Fibroblast of gingiva (primary cell): Measurements from ENCODE around the gene TMEM161A.
"Not testable (repeated sequence)": the region's sequence is repeated elsewhere in the genome, so short reads cannot be mapped to it uniquely, and the experiment has no call there.

Experiments used
- DNase-seq: peaks from one replicate; pipeline ENCODE4 v3.0.0-alpha.2; 2011; ENCODE audit warnings: low read depth

The TMEM161A gene

DNA sequence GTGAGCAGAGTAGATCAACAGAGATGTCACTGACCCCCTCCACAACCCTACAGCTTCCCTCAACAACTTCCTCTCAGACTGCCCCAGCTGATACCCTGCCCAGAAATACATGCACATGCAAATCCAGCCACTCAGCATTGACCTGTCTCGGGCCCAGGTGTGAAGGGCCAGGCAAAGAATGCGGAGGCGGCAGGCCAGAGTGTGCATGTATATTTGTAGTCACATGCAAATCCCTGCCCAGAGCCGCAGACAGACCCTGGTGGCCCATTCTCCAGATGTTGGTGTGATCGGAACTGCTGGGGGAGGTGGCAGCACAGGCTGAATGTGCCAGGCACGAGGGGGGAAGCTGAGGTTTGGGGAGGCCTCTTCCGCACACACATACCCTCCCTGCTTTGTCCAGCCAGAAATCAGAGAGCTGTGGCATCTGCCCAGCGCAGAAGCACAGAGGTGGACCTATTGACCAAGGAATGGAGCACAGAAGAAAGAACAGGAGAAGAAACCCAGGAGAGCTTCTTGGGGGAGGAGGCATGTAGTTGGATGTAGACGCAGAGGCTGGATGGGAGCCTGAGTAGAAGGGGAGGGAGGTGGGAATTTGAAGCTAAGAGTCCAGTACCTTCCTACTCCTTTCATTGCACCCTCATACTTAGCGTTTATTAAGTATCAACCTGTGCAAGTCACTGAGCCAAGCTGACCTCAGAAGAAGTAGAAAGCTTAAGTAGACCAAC, 17.4 kb upstream of the TMEM161A start:
- DNase-seq = no peak

DNA sequence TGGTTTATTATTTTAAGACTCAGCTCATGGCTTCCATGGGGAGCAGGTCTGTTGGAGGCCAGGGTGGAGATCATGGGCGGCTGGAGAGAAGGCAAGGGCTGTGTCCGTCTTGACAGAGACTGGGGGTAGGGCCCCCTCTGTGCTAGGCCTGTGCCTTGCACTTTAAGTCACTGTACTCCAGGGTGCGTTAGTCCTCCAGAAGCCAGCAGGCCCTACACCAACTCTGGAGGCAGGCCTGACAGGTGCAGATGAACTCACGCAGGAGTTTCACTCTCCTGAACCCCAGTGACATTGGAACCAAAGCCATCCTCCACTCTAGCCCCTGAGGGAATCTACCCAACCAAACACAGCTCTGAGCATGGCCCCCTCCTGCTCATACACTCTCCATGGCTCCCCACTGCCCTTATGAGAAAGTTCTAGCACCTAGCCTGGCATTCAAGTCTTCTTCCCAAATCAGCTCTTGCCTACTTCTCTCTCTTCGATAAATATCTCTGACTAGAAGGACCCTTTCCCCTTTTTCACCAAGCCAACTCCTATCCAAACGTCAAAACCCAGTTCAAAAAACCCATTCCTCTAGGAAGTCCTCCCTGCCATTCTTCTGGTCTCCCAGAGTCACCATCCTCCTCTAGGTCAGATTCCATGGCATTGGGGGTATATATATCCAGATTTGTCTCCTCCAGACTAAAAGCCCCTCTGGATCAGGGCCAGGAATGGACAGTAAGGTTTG, 16.7 kb upstream of the TMEM161A start:
- DNase-seq = no peak

DNA sequence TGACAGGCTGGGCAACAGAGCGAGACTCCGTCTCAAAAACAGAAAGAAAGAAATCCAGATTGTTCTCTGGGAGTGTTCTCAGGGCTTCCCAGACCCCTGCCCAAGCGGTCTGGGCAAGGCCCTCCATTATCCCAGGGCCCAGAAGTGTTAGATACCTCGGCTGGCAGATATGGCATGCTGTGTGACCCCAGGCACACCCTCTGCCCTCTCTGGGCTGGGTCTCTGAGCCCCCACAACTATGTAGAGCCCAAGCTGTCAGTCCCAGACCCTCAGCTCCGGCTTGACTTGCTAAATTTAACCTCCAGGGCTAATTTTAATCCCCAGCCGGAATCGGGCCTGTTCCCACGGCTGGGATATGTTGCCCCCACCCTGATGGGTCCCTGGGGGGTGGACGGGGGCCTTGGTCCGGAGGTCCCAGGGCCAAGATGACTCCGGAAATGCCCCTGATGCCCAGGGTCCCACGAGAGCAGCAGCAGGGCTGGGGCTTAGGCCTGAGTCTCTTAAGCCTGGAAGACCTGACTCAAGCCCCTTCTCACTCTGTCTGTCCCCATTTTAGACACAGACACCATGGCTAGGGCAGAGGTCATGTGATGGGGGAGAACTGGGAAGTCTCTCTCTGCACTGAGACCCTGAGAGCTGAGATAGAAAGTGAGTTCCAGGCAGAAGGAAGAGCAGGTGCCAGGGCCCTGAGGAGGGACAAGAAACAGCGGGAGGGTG, 14.5 kb upstream of the TMEM161A start:
- DNase-seq = no peak

DNA sequence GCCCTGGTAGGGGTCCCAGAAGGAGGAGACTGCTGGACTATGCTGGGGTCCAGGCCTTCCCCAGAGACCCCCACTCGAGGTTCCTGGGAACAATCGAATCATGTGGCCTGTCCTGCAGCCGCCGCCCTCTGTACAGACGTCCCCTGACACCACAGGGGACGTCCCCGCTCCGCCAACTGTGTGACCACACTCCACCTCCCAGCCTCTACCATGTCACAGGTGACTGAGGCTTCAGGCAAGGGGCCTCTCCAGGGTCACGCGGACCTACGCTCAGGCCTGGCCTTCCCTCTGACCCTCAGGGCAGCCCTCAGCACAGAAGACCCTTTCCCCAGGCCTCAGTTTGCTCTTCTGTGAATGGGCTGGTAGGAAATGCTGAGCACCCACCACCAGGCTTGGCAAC, 13.1 kb upstream of the TMEM161A start:
- DNase-seq = no peak

DNA sequence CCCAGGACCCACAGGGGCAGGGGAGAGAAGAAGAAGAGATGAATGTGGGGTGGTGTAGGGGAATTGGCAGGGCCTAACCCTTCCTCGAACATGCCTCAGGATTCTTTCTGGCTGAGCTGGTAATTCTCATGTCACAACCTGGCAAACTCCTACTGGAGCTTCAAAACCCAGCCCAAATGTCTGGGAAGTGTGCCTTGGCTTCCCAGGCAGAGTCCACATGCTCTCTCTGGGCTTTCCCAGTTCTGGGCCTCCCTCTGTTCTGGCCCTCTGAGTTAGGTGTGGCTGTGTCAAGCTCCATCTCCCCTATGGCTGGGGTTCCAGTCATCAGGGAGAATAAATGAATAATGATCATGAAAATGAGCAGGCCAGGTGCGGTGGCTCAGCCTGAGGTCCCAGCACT, 11.2 kb upstream of the TMEM161A start:
- DNase-seq = no peak

DNA sequence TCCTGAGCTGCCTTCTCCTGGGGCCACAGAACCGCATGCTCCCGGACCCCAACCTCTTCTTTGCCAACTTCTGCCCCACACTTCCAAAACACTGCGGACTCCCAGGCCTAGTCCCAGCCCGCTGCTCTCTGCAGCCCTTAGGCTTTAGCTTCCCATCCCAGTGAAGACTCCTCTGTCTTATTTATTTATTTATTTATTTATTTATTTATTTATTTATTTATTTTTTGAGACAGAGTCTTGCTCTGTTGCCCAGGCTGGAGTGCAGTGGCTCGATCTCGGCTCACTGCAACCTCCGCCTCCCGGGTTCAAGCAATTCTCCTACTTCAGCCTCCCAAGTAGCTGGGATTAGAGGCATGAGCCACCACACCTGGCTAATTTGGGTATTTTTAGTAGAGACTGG, 10.2 kb upstream of the TMEM161A start:
- DNase-seq = not testable (repeated sequence)

DNA sequence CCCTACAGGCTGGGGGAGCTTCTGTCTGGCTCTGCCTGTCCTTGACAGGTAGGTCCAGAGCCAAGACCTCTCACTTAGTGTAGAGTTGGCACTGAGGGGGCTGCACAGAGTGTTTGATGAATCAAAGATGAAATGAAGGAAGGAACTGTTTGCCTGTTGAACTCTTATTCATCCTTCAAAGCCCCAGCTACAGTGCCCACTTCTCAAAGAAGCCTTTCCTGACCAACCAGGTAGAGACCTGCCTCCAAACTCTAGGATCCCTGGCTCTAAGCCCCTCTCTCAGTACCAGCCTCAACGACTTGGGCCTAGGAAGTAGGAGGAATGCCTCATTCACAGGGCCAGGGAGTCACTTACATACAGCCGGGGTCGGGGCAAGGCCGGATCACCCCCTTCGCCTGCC, 9.1 kb upstream of the TMEM161A start:
- DNase-seq = no peak

DNA sequence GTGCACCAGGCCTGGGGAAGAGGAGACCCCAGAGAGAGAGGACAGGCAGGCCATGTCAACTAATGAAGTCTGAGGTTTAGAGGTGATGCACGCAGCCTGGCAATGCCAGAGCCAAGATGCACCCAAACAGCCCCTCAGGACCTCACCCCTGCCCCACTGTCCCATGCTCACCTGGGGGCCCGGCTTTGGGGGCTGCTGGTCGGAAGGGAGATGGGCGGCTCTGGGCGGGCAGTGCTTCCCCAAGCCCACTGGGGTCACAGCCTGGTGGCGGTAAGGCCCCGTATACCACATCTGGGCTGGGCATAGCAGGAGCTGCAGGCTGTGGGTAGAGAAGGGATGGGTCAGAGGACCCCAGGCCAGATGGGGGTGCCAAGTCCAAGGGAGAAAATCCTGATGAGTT, 8.6 kb upstream of the TMEM161A start:
- DNase-seq = no peak

DNA sequence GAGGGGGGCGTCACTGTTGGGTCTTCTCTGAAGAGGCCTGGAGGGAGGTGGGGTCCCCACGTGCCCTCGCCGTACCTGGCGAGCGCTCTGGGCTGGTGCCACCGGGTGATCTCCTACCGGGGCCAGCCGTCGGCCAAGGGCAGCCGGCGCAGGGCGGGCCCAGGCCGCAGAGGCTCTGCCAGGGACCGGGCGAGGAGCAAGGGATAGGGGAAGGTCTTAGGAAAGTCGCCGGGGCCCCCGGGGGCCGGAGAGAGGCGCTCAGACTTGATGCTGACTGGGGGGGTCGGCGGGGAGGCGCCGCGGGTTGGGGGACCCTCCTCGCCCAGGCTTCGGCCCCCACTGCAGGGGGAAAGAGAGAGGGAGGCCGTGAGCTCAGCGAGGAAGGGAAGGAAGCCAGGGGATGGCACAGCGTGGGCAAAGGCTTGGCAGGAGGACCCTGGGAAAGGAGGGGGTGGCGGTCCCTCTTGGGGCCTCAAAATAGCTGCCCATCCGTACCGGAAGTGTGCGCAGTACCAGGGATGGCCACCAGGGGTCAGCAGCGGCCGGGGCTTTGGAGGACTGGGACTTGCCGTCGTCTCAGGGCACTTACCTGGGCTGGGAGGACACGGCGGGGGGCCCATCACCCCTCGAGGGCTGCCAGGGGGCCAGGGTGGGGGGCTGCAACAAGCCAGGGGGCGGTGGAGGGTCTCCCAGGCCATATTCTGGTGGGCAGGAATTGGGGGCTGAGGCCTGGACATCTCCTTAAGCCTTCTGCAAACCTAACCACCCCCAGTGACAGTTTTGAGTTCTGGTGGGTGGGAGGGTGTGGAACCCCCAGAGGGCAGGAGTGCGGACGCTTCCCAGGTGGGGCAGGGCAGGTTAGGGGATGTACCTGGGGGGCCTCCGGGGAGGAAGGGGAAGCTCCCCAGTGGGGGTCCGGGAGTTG, 7.7 kb upstream of the TMEM161A start:
- DNase-seq = peak; percentile 41

DNA sequence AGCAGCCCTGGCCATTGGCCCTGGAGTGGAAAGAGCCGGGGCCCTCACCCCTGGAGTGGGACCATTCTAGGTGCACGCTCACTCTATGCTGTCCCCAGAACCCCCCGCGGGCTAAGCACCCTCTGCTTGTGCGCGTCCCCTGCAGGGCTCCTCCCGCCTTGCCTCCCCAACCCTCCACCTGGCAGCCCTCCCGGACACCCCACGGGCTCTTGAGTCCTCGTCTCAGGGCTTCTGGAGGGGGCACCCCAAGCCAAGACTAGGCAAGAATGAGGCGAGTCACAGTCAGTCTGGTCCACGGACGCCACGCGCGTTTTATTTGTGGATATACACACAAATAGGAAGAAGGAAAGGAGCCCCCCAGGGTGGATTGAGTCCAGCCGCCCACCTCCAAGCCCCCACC, 7.0 kb upstream of the TMEM161A start:
- DNase-seq = no peak

DNA sequence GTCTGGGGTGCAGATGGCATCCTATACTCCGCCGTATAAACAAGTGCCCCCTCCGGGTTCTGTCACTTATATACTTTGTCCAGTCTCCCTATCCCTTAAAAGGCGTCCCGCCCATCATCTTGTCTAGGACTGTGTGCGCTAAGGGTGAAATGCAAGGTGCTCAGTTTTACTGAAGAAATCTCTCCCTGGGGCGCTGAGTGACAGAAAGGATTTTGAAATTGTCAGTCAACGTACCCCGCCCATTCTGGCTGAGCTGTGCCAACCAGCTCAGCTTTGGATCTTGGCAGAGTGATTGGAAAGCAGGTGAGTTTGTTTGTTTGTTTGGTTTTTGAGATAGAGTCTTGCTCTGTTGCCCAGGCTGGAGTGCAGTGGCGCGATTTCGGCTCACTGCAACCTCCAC, 4.1 kb upstream of the TMEM161A start:
- DNase-seq = no peak

DNA sequence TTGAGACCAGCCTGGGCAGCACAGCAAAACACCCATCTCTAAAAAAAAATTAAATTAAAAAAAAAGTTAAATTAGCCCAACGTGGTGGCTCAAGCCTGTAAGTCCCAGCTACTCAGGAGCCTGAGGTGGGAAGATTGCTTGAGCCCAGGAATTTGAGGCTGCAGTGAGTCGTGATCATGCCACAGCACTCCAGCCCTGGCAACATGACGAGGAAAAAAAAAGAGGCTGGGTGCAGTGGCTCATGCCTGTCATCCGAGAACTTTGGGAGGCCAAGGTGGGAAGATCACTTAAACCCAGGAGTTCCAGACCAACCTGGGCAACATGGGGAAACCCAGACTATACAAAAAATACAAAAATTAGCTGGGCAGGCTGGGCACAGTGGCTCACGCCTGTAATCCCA, 2.2 kb upstream of the TMEM161A start:
- no peak for DNase-seq

DNA sequence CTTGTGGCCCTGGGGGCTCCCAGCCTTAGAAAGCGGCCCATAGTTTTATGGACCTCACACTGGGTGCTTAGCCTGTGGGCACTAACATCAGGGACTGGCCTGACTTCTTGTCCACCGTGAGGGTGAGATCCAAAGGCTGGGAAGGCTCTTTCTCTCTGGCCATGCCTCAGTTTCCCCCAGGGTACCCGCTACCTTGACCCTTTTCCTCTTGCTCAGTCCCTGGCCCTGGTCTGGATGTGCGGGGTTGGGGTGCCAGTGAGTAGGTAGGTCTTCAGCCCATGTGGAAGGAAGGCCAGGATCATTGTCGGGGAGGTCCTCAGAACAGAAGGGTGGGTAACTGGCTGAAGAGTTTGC, 1.6 kb upstream of the TMEM161A start:
- DNase-seq = no peak

DNA sequence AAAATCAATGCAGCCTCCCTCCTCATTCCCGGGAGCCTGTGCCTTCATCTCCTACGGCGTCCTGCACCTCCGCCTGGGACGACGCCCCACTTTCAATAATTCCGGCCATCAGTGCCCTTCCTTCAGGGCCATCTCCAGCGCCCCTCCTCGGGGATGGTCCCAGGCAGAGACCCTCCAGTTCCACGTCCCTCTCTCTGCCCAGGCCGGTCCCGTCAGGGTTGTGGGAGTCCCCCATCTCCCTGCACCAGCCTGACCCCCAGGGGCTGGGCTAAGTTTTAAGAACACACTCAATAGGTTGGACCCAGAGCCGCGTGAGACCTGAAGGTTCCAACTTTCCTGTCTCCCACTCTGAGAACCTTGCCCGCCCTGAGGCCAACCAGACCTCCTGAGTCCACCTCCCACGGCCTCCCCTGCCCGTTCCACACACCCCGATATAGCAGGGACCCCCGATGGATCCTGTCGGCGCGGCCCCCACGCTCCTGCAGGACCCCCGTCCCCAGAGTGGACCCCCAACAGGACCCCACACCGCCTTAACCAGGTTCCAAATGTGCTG, 646 bp downstream of the TMEM161A start:
- no peak for DNase-seq

DNA sequence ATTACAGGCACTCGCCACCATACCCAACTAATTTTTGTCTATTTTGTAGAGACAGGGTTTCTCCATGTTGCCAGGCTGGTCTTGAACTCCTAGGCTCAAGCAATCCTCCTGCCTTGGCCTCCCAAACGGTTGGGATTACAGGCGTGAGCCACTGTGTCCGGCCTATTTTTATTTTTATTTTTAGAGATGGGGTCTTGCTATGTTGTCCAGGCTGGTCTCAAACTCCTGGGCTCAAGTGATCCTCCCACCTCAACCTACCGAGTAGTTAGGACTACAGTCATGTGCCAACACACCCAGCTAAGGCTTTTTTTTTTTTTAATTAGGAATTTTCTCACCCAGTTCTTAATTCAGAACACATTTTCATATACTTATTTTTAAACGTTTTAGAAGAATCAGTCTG, 2.6 kb downstream of the TMEM161A start:
- DNase-seq = not testable (repeated sequence)

DNA sequence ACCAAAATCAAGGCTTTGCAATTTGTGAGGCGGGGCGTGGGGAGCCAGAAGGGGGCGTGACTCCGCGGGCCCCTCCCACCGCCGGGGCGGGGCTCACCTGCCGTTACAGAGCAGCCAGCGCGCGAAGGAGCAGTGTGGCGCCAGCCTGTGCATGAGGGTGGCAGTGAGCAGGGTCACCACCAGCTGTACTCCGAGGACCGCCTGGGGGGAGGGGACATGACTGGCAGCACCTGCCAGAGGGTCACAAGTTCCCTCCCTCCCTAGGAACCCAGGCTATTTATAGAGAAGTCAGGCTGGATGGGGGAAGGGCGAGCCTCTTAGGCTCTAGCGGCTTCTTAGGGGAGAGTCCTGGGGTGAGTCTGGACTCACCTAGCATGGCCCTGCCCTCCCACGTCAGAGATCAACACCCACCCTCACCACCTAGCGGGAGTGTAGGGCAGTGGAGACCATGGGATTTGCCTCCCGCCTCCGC, 3.6 kb downstream of the TMEM161A start:
- no peak for DNase-seq

DNA sequence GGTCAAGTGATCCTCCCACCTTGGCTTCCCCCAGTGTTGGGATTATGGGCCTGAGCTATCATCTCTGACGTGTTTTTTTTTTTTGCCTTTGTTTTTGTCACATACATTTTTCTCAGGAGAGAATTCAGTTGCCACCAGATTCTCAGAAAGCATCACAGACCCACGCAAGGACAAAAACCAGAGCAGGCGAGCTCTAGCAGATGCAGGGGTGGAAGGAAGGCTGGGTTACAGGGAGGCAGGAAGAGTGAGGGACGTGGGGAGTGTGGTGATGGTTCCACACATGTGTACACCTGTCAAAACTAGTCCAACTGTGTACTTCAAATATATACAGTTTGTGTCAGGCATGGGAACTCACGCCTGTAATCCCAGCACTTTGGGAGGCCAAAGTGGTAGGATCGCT, 4.3 kb downstream of the TMEM161A start:
- no peak for DNase-seq

DNA sequence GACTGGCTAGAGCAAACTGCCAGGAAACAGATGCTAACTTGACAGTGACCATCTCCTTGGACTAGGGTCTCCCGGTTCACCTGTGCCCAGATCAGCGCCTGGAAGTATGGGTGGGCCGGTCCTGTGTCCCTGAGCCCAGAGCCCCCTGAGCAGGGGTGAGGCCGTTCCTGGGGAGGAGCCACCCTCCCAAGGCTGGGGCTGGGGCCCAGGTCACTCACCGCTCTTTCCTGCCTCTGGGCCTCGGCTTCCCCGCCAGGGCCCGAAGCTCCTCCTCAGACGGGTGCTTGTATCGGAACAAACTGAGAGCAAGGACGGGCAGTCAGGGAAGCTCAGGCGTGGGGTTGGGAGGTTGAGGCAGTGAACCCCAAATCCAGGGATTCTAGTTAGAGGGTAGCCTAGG, 5.4 kb downstream of the TMEM161A start:
- no peak for DNase-seq

DNA sequence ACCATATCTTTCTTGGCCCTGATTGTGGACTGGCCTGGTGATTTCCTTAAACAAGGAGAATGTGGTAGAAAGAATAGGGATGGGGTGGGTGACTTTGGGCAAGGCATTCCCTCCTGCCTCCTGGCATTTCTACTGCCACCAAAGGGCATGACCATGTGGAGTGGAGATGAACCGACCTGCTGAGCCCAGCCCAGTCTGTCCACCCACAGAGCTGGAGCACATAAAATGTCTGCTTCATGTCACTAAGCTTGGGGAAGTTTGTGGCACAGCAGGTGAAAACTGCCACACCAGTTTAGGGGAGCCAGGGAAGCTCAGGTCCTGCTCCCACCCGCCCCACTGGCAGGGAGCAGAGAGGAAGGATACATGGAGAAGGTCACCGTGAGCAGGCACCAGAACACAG, 6.3 kb downstream of the TMEM161A start:
- no peak for DNase-seq

DNA sequence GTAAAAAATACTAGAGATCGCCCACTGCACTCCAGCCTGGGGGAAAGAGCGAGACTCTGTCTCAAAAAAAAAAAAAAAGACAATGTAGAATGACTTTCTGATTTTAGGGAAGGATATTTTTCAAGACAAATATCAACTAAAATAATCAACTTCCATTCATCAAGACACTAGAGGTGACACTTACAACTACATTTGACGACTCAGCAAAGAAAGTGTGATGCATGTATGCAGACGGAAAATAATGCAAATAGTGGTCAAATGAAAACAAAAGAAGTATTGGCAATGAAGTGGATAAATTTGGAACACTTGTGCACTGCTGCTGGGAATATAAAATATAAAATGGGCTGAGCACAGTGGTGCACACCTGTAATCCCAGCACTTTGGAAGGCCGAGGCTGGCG, 12.2 kb downstream of the TMEM161A start:
- DNase-seq = no peak

DNA sequence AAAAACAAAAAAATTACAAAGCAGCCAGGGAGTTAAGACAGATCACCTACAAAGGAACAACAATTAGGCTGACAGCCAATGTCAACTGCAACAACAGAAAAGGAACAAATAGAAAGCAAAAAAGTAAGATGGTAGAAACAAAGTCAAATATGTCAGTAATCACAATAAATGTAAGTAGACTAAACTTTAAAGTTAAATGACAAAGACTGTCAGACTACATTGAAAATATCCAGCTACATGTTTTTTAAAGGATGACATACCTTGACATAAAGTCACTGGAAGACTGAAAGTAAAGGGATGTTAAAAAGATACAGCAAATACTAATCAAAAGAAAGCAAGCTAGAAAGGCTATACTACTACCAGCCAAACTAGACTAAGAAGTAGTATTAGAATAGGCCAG, 14.9 kb downstream of the TMEM161A start:
- no peak for DNase-seq

DNA sequence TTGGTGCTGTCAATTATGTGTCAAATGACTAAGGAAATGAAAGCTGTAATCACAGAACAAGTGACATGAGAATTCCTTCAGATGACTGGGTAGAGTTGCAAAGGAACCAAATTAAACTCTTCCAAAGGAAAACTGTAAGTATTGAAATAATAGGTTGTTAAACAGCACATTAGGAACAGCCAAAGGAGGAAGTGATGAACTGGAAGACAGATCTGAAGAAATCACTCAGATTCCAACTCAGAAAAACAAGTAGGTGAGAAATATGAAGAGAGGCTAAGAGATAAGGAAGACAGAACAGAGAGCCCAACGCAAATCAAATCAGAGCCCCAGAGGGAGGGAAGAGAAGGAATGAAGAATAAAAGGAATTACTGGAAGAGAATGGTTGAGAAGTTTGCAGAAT, 15.4 kb downstream of the TMEM161A start:
- DNase-seq = no peak
